CD14-positive monocyte (primary cell): ENCODE data around the gene LRP10. TPM values are rescaled to one million over a fixed set of nuclear protein-coding genes. Genes with fewer than 3 reads are reported as not detected.

Source experiments
- DNase-seq, 3 donors: peaks; one replicate each; pipeline ENCODE4 v3.0.0-alpha.2; 2011 to 2022
- H2AFZ ChIP-seq: 2 replicates; pipeline ENCODE4 v1.6.0; 2012; ENCODE audit warnings: mild to moderate bottlenecking, low read depth, low read length, inconsistent platforms; ENCODE audit not compliant: insufficient read depth, poor library complexity, severe bottlenecking
- H3K27ac ChIP-seq, 2 donors: 1 replicate in 1 of 2; 2 replicates in 1 of 2; pipeline ENCODE4 v1.5.1; 2012 to 2013; ENCODE audit warnings: low read length in 2 of 2, control low read depth in 1 of 2, inconsistent platforms in 1 of 2, low read depth in 1 of 2, mild to moderate bottlenecking in 1 of 2
- H3K27me3 ChIP-seq, 2 donors: one replicate each; pipeline versions ENCODE4 v1.6.0 to v1.6.1; 2011 to 2013; ENCODE audit warnings: low read length in 2 of 2; ENCODE audit not compliant: control insufficient read depth in 2 of 2, insufficient read depth in 2 of 2
- H3K36me3 ChIP-seq, 2 donors: replicated peaks in 1 of 2; 1 replicate in 1 of 2; 2 replicates in 1 of 2; pipeline versions ENCODE4 v1.5.1 to v1.6.1; 2012 to 2013; ENCODE audit warnings: low read length in 2 of 2, control low read depth in 1 of 2, inconsistent platforms in 1 of 2, mild to moderate bottlenecking in 1 of 2; ENCODE audit not compliant: insufficient read depth in 2 of 2, control insufficient read depth in 1 of 2
- H3K4me1 ChIP-seq, 2 donors: 1 replicate in 1 of 2; 2 replicates in 1 of 2; pipeline versions ENCODE4 v1.5.1 to v1.6.1; 2012 to 2013; ENCODE audit warnings: low read length in 2 of 2, control low read depth in 1 of 2, inconsistent platforms in 1 of 2, mild to moderate bottlenecking in 1 of 2, moderate library complexity in 1 of 2; ENCODE audit not compliant: insufficient read depth in 2 of 2, control insufficient read depth in 1 of 2
- H3K4me2 ChIP-seq: replicated peaks from 2 replicates; pipeline ENCODE3; 2012; ENCODE audit warnings: low read length, moderate library complexity, mild to moderate bottlenecking; ENCODE audit not compliant: poor library complexity, severe bottlenecking; ENCODE audit errors: extremely low read depth
- H3K4me3 ChIP-seq, 3 experiments: fragments of 200-600 bp in 1 of 3; sonication (generic) in 1 of 3; replicated peaks in 1 of 3; 1 replicate in 2 of 3; 2 replicates in 1 of 3; pipeline ENCODE4 v1.5.1; 2011 to 2013; ENCODE audit warnings: low read length in 3 of 3, mild to moderate bottlenecking in 3 of 3, control low read depth in 2 of 3, low read depth in 2 of 3, inconsistent platforms in 1 of 3, moderate library complexity in 1 of 3
- H3K79me2 ChIP-seq: 2 replicates; pipeline ENCODE4 v1.6.0; 2012; ENCODE audit warnings: mild to moderate bottlenecking, control low read depth, inconsistent platforms, low read length, moderate library complexity; ENCODE audit not compliant: insufficient read depth
- H3K9ac ChIP-seq: 2 replicates; pipeline ENCODE4 v1.6.0; 2017; ENCODE audit warnings: low read length, mild to moderate bottlenecking; ENCODE audit not compliant: insufficient read depth, poor library complexity, severe bottlenecking
- H3K9me3 ChIP-seq, 2 donors: replicated peaks in 1 of 2; 1 replicate in 1 of 2; 2 replicates in 1 of 2; pipeline versions ENCODE4 v1.5.1 to v1.6.1; 2012 to 2013; ENCODE audit warnings: low read length in 2 of 2, control low read depth in 1 of 2; ENCODE audit not compliant: control insufficient read depth in 1 of 2, insufficient read depth in 1 of 2
- H4K20me1 ChIP-seq: 2 replicates; pipeline ENCODE4 v1.6.0; 2012; ENCODE audit warnings: mild to moderate bottlenecking, low read length, control low read depth, moderate library complexity; ENCODE audit not compliant: insufficient read depth
- H3K27ac Mint-ChIP-seq, 7 donors: one replicate each; pipeline ENCODE4 v1.8.0; 2020; ENCODE audit warnings: mild to moderate bottlenecking in 7 of 7, mixed read lengths in 7 of 7, moderate library complexity in 6 of 7, inconsistent platforms in 2 of 7
- H3K27me3 Mint-ChIP-seq, 3 donors: one replicate each; pipeline ENCODE4 v1.8.0; 2021 to 2022; ENCODE audit warnings: low read depth in 3 of 3, mild to moderate bottlenecking in 3 of 3, mixed read lengths in 3 of 3, moderate library complexity in 3 of 3, inconsistent platforms in 1 of 3
- H3K36me3 Mint-ChIP-seq, 2 donors: one replicate each; pipeline ENCODE4 v1.8.0; 2020; ENCODE audit warnings: mixed read lengths in 2 of 2, inconsistent platforms in 1 of 2, mild to moderate bottlenecking in 1 of 2
- H3K4me1 Mint-ChIP-seq: one replicate; pipeline ENCODE4 v1.8.0; 2020; ENCODE audit warnings: mild to moderate bottlenecking, mixed read lengths
- H3K4me3 Mint-ChIP-seq, 2 donors: one replicate each; pipeline ENCODE4 v1.8.0; 2020; ENCODE audit warnings: mild to moderate bottlenecking in 2 of 2, mixed read lengths in 2 of 2, moderate library complexity in 1 of 2
- H3K9me3 Mint-ChIP-seq, 7 donors: one replicate each; pipeline ENCODE4 v1.8.0; 2020 to 2022; ENCODE audit warnings: mixed read lengths in 7 of 7, mild to moderate bottlenecking in 6 of 7, moderate library complexity in 6 of 7, inconsistent platforms in 2 of 7
- CTCF ChIP-seq: fragments of 200-600 bp; IDR thresholded peaks from one replicate; pipeline ENCODE4 v1.8.0; 2022; ENCODE audit warnings: antibody characterized with exemption, mild to moderate bottlenecking
- WGBS: methylation state at CpG from one replicate; pipeline ENCODE4 v1.1.5; 2013; ENCODE audit warnings: missing lambda C conversion rate; ENCODE audit not compliant: insufficient coverage; 5-methylcytosine and 5-hydroxymethylcytosine counted together
- intact Hi-C, 2 donors: fragments of 100-400 bp; cut with micrococcal nuclease; formaldehyde crosslinking; loops; one replicate each; pipeline versions ENCODE4 v1.15.0 to v1.15.1; 2023
- polyA plus RNA-seq, 3 donors: library from polyadenylated mRNA; depleted of rRNA in 1 of 3; unstranded in 2 of 3; stranded (reverse) in 1 of 3; fragments of 300-500 nt in 2 of 3; fragments of >200 nt in 1 of 3; fragmentation: Illumina TruSeq in 2 of 3; gene quantifications; 1 replicate in 2 of 3; 2 replicates in 1 of 3; pipeline ENCODE4 v1.2.3, GENCODE V29; 2012 to 2021

LRP10 gene
- polyA plus RNA-seq, 3 donors, result 39.0 to 65.1 (median 51.5) TPM

GRCh38 chr14:22841311-22841710 lies 30.2 kb upstream of the LRP10 start:
- intact Hi-C loops, result no loop called here
- Histone ChIP-seq H3K4me2 (no peak overlapping the region), H3K27ac (no peak overlapping the region), H4K20me1 (no peaks in the 10 kb centered on the region), H2AFZ (no peak overlapping the region), H3K4me1 (peaks cover 27 to 40% of the 10 kb centered on the region in 2 donors), H3K36me3 (no peaks in the 10 kb centered on the region), H3K79me2 (no peaks in the 10 kb centered on the region), H3K27me3 (peaks cover 0 to 18% of the 10 kb centered on the region in 2 donors), H3K9me3 (peaks cover 0 to 3% of the 10 kb centered on the region in 2 donors), H3K9ac (no peak overlapping the region), H3K4me3 (no peak overlapping the region)
- DNase-seq, result no peak
- Mint-ChIP-seq H3K27me3 (peaks cover 17 to 35% (median 21%) of the 10 kb centered on the region in 3 donors), H3K27ac (no peak overlapping the region), H3K36me3 (peaks cover 9 to 15% of the 10 kb centered on the region in 2 donors), H3K4me3 (no peak overlapping the region), H3K9me3 (peaks cover 3 to 12% (median 7%) of the 10 kb centered on the region in 7 donors), H3K4me1 (peaks cover 34% of the 10 kb centered on the region)
- no peak for TF ChIP-seq CTCF
- 95% methylated on average over 7 of the region's 9 CpGs for WGBS

- no peak overlapping the region for H3K27ac ChIP-seq
- no peak overlapping the region for H3K4me2 ChIP-seq
- no peaks in the 10 kb centered on the region for H3K36me3 ChIP-seq
- intact Hi-C loops, result no loop called here
- Mint-ChIP-seq H3K4me3 (no peak overlapping the region), H3K27ac (no peak overlapping the region), H3K9me3 (peaks cover 3 to 12% (median 6%) of the 10 kb centered on the region in 7 donors), H3K27me3 (peaks cover 16 to 34% (median 20%) of the 10 kb centered on the region in 3 donors), H3K4me1 (peaks cover 32% of the 10 kb centered on the region), H3K36me3 (peaks cover 9 to 14% of the 10 kb centered on the region in 2 donors)
- no peak overlapping the region for H3K4me3 ChIP-seq
- no peak overlapping the region for H2AFZ ChIP-seq
- H3K9me3 ChIP-seq, result peaks cover 0 to 3% of the 10 kb centered on the region in 2 donors
- no peaks in the 10 kb centered on the region for H4K20me1 ChIP-seq
- DNase-seq, result no peak
- no peaks in the 10 kb centered on the region for H3K79me2 ChIP-seq
- no peak for TF ChIP-seq CTCF
- peaks cover 0 to 15% of the 10 kb centered on the region in 2 donors for H3K27me3 ChIP-seq
- 100% methylated on average over 6 of the region's 8 CpGs for WGBS
- peaks cover 22 to 35% of the 10 kb centered on the region in 2 donors for H3K4me1 ChIP-seq
- no peak overlapping the region for H3K9ac ChIP-seq
These were observed 29.8 kb upstream of the LRP10 start for GRCh38 chr14:22841769-22842168.
